HG02870 (cell line): ENCODE results near the gene PROSER2.

Source experiments
- ATAC-seq: cut with Tn5 transposase; IDR thresholded peaks from one replicate; pipeline ENCODE4 v1.9.1; 2021; ENCODE audit warnings: mild to moderate bottlenecking, moderate library complexity; ENCODE audit not compliant: unreplicated experiment

PROSER2 gene, protein sequence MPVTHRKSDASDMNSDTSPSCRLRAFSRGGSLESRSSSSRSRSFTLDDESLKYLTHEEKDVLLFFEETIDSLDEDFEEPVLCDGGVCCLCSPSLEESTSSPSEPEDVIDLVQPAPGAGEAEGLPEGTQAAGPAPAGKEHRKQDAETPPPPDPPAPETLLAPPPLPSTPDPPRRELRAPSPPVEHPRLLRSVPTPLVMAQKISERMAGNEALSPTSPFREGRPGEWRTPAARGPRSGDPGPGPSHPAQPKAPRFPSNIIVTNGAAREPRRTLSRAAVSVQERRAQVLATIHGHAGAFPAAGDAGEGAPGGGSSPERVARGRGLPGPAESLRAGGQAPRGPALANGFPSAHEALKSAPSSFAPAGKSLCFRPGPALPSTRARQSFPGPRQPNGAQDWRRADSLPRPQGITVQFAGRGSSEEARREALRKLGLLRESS

DNA sequence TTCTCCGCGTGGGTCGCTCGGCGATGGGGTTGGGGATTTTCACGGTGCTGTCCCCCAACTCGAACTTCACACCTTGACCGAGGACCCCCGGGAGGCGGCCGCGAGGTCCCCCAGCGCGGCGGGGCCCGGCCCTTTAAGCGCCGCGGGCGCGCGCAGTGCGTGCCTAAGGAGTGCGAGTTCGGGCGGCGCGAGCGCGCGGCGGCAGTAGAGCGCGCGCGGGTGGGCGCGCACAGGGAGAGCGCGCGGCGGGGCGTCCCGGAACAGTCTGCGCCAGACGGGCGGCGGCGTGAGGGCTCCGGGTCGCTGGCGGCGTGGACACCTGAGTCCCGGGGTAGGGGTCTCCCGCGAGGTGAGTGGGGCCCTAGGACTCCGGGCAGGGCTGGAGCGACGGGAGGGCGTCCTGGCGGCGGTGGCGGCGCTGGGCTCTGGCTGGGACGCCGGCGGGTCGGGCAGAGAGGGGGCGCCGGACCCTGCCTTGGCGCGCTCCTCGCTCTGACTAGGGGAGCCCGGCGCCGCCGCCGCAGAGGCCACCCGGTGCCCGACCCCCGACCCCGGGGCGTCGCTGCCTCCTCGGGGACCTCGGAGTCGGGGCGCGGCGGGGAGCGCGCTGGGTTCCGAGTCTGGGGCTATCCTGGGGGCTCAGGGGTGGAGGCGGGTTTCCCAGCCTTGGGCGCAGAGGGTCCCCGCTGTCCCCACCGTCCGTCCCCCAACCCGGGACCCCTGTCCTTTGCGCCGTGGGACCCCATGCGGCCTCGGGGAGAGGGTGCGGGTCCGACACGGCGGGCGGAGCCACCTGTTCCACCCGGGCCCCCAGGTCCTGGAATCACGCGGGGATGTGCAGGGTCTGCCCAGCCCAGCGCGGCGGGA is at the start of gene PROSER2:
Gene PROSER2 (plus strand): TSS at position 235 of the 867 bp plus-strand sequence. CDS start 28,722 bp downstream, outside the sequence.
- no peak for ATAC-seq

DNA sequence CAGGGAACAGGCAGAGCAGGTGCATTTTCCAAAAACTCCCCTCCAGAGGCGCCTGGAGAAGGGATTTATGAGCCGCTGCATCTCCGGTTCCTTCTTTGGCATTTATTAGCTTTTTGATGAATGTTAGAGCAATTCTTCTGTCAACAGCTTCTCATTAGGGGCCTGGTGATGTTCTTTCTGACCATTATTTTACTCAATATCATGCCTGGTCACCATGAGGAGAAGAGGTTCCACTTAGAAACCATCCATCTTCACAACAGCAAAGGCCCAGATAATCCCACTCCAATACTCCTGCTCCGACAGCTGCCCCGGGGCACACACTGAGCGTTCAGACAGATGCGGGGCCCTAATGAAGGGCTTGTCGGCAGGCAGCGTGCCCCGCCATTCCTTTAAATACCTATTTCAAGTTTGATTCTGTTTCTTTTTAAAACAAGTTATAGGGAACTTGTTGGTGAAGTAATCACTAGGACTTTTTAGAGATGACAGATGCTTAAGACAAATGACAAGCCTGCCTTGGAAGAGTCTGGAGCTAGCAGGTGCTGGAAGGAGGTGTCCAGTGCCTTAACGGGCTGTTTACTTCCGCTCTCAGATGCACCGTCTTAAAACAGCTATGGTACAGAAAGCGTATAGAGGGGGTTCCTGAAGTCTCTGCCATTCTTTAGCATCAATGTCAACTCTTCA is 49.3 kb upstream of the PROSER2 start:
- ATAC-seq, result no peak

DNA sequence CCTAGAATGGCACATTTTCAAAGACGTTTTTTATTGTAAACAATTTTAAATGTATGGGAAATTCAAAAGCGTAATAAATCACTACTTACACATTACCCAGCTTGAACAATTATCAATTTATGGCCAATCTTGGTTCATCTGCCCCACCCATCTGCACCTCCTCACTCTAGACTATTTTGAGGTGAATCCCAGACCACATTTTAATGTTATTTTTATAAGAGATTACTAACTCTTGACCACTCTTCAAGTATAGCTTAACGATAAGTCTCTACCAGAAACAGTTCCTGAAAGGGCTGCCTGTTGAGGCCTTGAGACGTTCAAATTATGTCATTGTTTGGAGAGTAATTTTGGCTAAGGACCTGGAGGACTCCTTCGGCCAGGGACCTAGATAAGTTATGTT is 47.7 kb upstream of the PROSER2 start:
- no peak for ATAC-seq

DNA sequence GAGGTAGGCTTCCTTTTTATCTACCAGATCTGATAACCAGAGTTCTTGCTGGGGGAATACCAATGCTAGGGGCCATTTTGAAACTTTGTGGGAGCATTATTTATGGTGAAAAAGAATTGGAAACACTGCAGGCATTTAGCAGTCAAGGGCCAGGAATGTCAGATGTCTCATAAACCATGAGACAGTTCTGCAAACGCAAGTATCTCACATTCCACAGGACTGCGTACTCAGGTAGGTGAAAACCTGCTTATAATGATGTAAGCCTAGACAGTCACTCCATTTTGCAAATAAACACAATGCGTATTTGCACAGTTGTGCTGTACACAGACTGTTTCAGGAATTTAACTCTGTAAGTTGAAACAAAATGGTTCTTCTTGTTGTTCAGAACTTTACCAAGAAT is 47.1 kb upstream of the PROSER2 start:
- no peak for ATAC-seq

DNA sequence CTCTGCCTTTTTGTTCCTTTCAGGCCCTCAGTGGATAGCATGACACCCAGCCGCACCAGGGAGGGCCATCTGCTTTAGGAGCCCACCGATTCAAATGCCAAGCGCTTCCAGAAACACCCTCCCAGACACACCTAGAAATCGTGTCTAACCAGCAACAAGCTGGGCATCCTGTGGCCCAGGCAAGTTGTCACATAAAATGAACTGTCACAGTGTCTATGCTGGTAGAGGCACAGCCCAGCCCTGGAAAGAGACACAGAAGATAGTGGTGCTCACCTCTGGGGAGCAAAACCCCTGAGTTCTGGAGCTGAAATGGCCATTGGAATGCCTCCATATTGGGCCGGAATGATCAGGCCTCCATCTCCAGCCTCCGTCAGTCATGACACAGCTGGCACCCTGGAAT is 42.0 kb upstream of the PROSER2 start:
- ATAC-seq, result no peak

DNA sequence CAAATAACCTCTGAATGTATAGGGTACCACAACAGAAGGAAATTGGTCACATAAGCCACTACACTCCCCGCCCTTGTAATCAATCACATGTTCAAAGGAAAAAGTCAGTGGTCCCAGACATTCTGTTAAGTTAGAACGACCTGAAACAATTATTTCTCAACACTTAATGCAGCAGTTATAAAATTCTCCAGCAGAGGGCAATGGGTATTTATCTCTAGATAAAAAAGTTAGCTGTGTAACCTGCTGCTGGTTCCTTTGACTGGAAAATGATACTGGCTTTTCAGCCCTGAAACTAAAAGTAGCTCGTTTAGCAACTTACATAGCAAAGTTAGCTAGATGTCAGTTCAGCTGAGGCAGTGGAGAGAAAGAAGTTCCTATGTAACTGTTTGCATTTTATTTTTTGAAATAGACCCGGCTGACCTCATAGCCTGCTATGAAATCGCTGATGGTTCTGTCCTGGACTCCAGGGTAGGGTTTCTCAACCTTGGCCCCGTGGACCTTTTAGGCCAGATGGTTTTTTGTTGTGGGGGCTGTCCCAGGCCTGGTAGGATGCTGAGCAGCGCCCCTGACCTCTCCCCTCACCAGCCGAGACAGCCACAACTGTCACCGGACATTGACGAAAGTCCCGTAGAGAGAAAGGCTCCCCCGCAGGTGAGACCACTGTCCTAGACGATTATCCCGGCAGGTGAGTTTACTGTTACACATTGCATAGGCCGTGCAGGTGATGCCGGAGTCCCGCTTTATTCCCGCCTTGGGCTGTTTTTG is 40.2 kb upstream of the PROSER2 start:
- no peak for ATAC-seq

DNA sequence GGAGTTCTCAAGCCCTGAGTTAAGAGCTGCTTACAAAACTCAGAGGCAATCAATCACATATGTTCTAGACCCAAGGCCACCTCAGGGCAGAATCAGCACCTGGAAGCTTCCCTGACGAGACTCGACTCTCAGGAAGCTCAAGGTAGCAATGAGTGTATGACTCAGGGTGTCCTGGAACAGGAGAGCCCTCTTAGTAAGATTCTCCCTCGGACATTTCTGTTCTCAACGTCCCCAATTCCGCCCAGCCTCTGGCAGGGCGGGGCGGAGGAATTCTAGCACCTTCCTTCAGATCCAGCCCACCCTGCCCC is 39.6 kb upstream of the PROSER2 start:
- no peak for ATAC-seq

DNA sequence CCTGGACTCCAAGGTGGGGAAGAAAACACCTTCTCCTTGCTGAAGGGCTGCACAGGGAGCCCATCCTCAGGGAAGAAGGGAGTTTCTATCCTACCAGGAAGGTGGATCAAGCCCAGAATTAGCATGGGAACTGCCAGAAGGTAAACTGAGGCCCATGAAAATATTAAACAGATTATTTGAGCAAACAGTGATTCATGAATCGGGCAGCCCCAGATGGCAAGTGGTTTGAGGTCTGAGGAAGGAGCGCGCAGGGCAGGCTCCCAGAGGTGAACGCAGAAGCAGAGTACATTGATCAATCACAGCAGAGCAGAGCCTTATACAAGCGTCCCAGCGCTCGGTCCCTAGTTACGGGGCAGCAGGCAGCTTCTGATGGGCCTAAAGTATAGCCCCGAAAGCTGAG is 35.8 kb upstream of the PROSER2 start:
- no peak for ATAC-seq

DNA sequence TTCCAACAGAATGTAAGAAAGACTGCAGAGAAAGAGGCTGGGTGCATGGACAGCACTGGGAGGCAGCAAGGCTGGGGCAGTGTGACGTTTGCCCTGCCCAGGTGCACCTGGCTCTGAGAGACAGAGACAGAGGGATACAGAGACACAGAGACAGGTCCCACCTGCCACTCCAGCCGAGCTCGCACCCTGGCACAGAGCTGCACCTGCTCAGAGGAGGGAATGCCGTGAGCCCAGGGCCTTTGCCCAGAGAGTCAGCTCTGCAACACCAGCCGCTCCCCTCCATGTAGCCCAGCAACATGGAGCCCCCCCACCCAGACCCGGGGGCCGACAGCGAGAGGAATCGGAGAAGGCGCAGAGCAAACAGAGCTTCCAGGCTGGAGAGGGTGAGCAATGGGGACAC is 35.3 kb upstream of the PROSER2 start:
- no peak for ATAC-seq

DNA sequence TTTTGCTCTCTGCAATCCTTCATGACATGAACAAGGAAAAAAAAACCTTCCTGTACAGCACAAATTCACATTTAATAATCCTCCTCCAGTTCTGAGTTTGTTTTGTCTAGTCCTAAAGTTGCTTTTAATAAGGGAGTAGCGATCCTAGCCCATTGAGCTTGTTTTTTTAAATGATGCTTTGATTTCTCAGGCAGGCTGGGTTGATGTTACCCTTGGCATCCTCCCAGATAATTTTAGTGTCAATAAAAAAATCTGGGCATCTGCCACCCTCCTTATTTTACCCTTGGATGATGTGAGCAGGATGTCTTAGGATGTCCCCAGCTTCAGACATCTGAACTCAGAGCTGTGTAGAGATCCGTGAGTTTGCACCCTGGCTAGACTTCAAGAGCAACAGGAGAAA is 33.9 kb upstream of the PROSER2 start:
- no peak for ATAC-seq

DNA sequence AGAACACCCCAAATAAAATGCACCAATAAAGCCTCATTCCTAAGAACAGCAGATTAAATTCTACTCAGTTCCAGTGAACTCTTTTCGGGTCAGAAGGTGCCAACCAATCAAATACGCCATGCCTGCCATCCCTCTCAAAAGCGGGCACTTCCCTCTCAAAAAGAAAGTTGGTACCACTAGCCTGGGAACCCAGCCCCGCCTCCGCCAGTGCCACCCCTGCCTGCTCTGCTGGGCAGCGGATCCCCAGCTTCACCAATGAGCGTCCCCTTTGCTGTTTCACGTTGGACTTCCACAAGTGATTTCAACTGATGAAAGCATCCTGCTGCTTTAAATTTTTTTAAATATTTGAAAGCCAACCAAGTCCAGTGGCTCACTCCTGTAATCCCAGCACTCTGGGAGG is 33.2 kb upstream of the PROSER2 start:
- ATAC-seq, result no peak

DNA sequence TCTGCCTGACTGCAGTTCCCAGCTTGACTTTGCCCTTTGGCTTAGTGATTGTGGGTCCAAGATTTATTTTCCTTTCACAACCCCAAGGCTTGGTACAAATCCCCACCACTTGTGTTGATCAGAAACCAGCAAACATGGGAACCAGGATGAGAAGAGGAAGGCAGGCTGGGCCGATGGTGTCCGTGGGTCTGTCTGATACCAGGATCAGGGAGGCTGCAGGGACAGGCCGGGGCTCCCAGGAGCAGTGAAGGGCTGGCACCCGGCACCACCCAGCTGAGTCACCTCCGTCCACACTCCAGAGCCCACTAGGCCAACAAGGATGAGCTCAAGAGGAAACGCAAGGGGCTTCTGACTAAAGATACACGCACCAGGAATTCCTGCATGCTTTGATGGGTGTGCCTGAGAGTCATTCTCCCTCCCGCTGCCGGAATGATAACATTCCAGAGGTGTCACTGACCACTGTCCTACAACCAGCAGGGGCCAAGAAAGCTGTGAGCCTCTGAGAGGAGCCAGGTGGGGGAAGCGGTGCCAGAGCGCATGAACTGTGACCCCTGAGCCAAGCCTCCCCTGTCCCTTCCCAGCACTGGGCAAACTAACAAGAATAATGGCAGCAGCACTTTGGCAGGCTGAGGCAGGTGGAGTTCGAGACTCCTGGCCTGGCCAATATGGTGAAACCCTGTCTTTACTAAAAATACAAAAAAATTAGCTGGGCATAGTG is 29.2 kb upstream of the PROSER2 start:
- no peak for ATAC-seq

DNA sequence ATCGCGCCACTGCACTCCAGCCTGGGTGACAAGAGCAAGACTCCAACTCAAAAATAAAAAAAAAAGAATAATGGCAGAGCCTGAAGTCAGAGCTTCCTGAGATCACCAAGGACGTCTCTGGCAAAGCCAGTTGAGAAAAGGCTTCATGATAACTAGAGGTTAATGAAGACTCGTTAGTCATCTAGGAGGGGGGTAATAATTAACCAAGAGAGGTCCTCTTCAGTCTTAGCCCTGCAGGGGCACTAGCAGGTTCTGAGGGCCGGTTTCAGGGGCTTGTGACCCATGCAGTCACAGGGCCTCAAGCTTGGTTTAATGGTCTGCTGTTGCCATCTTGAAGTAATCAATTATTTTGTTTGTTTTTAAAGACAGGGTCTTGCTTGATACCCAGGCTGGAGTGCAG is 28.6 kb upstream of the PROSER2 start:
- ATAC-seq, result no peak

DNA sequence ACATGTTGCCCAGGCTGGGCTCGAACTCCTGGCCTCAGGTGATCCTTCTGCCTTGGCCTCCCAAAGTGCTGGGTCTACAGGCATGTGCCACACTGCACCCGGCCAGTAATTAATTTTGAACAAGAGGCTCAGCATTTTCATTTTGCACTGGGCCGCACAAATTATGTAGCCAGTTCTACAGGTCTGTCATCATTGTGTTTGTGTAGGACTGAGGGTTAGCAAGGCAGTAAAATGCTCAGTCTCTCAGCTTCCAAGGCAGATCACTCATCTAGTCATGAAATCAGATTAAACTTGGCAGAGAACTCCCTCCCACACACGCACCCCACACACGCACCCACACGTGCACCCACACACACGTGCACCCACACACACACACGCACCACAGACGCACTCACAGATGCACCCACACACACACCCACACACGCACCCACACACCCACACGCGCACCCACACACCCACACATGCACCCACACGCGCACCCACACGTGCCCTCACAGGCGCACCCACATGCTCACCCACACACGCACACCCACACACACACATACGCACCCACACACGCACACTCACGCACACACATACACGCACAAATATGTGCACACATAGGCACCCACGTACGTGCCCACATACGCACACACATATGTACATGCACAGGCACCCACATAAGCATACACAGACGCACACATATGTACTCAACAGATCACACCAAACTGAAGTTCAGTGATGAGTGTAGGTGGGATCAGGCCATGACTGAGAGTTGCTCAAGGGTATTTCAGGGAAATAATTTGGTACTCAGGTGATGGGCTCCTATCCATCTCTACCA is 27.8 kb upstream of the PROSER2 start:
- ATAC-seq, result no peak

DNA sequence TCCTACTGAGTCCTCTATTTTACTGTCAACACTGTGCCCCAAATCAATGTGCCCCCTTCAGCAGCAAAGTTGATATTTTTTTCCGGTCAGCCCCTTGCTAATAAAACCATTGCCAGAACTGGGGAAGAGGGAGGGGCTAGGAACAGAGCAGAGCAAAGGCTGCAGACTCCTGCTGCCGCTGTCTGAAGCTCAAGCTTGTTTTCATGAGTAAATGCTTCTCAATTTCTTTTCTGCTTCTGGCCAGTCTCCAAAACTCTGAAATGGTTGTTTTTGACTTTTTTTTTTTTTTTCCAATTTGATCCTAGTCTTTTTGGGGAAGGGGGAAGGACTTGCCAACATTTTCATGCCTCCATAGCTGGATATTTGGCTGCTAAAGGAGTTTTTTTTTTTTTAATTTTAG is 26.7 kb upstream of the PROSER2 start:
- ATAC-seq, result no peak

DNA sequence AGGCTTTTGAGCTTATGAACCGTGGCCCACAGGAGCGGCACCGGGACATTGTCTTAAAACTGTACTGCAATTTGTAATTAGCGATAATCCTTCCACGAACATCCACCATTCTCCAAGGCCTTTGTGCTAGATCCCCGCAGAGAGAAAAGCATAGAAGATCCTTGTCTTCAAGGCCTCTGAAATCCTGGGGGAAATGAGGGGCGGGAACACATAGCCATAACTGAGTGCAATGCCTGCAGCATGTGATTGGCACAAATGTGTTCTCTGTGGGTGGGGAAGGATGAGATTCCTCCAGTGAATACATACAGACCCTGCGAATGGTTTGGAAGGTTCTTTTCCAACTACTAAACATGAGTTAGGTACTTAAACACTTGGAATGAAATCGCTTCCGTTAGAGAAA is 25.9 kb upstream of the PROSER2 start:
- no peak for ATAC-seq

DNA sequence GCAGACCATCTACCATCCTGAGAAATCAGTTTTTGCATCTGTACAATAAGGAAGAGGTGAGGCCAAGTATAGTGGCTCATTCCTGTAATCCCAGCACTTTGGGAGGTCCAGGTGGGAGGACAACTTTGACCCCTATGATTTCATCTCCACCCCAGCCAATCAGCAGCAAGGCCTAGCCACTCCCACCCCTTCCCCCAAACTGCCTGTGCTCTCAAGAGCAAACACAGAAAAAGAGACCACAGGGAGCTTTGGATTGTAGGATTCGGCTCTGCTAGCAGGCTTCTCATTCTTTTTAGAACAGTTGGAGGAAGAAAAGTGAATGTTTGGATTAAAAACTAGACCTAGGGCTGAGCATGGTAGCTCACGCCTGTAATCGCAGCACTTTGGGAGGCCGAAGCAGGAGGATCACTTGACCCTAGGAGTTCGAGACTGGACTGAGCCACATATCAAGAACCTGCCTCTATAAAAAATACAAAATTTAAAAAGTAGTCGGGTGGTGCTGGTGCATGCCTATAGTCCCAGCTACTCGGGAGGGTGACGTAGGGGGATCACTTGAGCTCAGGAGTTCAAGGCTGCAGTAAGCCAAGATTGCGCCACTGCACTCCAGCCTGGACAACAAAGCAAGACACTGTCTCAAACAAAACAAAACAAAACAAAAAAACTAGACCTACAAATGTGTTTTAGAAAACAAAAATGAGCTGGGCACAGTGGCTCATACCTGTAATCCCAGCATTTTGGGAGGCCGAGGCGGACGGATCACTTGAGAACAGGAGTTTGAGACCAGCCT is 25.1 kb upstream of the PROSER2 start:
- no peak for ATAC-seq

DNA sequence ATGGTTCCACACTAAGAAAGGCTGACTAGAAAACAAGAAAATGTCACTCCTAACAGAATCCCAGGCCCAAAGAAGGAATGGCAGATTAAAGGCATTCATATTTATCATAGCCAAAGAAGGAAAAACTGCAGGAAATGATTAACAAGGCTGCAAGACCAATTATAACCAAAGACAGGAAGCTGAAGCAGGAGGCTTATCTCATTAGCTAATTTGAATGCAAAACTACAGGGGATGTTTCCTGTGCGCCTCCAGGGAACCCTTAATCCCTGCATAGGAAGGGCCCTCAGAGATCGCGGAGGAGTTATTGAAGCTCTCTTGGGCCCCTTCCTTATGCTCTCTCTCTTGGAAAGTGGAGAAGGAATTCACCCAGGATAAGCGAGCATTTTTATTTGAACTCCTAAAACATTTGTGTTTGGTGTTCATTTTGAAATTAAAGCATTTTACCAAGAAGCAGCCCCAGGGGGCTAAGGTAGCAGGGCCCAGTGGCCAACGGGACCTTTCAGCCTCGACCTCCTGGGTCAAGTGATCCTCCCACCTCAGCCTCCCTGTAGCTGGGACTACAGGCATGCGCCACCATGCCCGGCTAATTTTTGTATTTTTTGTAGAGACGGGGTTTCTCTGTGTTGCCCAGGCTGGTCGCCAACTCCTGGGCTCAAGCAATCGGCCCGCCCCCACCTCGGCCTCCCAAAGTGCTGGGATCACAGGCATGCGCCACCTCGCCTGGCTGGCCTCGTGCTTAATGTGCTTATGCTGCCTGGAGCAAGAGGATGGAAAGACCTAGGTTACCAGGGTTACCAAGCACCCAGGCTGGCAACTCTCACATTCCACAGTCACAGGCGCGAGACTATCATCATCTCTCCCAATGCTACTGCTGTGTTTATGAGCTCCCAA is 24.1 kb upstream of the PROSER2 start:
- no peak for ATAC-seq
